Measurements from ENCODE around the gene EFHC1. TPM values are rescaled to one million over a fixed set of nuclear protein-coding genes. Genes with fewer than 3 reads are reported as not detected.

EFHC1 gene
- total RNA-seq, 1 donor: 30.3 TPM

DNA sequence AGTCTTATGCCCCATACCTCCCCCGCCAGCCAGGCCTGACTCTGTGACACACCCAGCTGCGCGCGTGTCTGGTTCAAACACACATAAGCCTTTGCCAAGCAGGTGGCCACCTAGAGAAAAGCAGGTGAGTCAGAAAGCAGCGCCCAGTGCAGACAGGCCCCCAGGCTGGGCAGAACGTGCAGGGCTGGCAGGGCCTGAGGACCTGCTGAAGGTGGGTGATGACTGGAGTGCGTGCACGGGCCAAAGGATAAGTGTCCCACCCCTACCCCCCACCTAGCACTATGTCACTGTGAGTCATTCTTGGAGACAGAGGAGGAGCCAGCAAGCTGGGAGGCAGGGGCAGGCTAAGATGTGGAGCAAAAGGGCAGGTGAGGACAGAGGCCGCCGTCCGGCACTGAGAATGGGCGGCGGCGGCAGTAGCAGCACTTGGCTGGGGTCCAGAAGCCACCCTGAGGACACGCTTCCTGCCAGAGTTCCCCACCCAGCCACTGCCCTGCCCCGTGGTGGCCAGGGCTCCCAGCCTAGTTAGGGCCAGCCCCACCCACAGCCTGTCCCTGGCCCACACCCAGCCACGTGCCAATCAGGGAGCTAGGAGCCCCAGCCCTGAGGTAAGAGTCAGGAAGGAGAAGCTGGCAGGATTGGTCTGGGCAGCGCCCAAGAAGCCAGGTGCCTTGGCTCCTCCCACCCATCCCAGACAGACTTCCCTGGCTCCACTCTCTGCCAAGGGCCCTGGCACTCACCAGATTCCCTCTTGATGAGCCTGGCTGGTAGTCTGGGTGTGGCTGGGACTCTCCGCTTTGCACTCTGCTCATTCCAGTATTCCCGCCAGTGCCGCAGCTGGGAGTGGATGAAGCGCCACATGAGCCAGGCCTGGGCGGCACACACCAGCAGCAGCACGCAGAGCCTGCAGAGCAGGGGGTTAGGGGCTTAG lies 84.0 kb downstream of the EFHC1 start:
- DNase-seq (ENCODE audit: low read depth): peak; percentile 75
- no peak overlapping the region for H3K4me3 ChIP-seq (ENCODE audit: low read depth, low read length)
- TF ChIP-seq, protein P1, sequence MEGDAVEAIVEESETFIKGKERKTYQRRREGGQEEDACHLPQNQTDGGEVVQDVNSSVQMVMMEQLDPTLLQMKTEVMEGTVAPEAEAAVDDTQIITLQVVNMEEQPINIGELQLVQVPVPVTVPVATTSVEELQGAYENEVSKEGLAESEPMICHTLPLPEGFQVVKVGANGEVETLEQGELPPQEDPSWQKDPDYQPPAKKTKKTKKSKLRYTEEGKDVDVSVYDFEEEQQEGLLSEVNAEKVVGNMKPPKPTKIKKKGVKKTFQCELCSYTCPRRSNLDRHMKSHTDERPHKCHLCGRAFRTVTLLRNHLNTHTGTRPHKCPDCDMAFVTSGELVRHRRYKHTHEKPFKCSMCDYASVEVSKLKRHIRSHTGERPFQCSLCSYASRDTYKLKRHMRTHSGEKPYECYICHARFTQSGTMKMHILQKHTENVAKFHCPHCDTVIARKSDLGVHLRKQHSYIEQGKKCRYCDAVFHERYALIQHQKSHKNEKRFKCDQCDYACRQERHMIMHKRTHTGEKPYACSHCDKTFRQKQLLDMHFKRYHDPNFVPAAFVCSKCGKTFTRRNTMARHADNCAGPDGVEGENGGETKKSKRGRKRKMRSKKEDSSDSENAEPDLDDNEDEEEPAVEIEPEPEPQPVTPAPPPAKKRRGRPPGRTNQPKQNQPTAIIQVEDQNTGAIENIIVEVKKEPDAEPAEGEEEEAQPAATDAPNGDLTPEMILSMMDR (IDR thresholded peaks at IDR 0.05; ENCODE audit: insufficient read depth, low read length): no peak

DNA sequence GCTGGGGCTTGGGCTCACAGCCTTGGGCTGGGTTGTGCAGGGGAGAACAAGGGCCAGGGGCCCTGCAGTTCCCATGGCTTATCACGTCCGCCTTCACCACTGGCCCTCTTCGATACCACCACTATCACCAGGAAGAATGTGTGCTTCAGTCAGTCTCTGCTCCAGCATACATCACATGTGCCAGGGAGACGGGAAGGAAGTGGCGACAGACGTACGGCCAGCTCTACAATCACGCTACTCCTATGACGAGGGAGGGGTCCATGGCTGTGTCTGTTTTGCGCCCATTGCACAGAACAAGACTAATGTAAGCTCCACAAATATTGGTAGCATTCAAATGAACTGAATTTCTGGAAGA lies 84.6 kb downstream of the EFHC1 start:
- no peak for DNase-seq (ENCODE audit: low read depth)
- no peak overlapping the region for H3K4me3 ChIP-seq (ENCODE audit: low read depth, low read length)
- TF ChIP-seq, protein P1 (IDR thresholded peaks at IDR 0.05; ENCODE audit: insufficient read depth, low read length): no peak

DNA sequence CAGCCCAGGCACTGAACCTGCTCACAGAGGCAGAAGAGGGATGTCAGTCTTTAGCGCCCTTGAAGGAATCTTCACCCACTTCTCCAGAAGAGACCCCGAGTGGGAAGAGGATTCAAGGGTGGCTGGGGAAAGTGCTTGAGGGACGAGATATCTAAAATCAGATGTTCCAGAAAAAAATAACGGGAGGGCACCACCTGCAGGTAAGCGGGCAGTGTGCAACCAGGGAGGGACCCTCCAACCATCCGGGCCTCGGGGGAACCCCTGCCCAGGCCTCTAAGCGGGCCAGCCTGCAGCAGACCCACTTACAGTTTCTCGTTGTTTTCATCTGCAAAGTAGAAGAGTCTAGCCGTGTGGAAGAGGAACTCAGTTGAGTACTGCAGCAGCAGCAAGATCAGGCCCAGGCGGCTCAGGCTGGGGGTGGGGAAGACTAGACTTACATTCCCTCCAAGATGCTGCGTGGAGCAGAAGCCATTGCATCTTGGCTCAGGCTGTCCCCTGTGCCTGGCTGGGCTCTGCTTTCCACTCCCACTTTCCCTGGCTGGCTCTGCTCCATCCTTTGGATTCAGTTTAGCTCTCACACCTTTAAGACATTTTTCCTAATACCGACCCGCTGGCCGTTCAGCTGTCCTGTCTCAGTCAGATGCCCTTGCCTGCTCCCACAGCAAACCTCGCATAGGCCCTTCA lies 85.7 kb downstream of the EFHC1 start:
- TF ChIP-seq, protein P1 (IDR thresholded peaks at IDR 0.05; ENCODE audit: insufficient read depth, low read length): peak; percentile 1
- no peak overlapping the region for H3K4me3 ChIP-seq (ENCODE audit: low read depth, low read length)
- no peak for DNase-seq (ENCODE audit: low read depth)

DNA sequence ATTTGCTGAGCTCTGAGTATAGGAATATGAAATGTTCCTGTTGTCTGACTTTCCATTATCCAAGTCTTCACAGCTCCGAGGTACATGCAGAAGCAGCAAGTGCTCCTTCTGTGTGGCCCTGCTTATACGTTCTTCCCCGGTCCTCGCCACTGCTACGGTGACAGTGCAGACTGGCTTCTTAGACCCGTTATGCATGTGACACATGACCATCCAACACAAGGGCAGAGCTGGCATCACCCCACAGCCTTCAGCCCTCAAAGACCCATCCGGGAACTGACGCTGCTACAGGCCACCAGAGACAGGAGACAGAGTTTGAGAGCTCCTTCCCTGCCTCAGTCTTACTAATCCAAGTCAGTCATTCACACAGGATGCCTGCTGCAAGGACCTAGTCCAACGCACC lies 86.3 kb downstream of the EFHC1 start:
- TF ChIP-seq, protein P1 (IDR thresholded peaks at IDR 0.05; ENCODE audit: insufficient read depth, low read length): no peak

DNA sequence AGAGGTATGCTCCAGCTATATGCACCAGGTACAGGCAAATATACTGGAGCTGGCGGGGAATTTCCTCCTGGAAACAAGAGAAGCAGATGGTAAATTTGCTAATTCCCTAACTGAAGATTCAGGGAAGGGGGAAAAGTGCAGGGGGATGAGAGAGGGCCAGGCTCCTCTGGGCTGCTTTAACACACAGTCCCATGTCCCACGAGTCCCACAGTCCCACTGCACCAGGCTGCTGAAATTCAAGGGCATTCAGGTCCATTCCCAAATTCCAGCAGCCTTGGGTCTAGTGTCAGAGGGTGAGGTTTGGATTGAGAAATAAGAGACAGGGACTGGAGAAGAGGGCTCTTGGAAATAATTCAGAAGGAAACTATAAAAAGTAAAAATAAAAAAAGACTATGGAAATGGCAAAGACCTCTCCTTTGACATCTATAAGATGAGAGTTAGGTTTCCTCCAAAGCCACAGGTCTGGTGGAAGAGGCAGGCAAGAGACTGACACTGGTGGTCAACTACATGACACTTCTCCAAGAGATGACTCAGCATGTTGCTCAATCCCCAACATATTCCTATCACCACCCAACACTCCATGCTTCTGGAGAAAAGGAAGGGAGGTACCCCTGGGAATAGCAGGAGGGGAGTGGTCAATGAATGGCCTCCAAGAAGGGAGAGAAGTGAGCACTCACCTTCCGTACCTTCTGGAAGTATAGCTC lies 87.6 kb downstream of the EFHC1 start:
- peak; percentile 93 for DNase-seq (ENCODE audit: low read depth)
- no peak overlapping the region for H3K4me3 ChIP-seq (ENCODE audit: low read depth, low read length)
- TF ChIP-seq, protein P1 (IDR thresholded peaks at IDR 0.05; ENCODE audit: insufficient read depth, low read length): no peak

More for the DNA sequence above, 86.3 kb downstream of the EFHC1 start:
- H3K4me3 ChIP-seq (ENCODE audit: low read depth, low read length): no peak overlapping the region
- DNase-seq (ENCODE audit: low read depth): no peak

DNA sequence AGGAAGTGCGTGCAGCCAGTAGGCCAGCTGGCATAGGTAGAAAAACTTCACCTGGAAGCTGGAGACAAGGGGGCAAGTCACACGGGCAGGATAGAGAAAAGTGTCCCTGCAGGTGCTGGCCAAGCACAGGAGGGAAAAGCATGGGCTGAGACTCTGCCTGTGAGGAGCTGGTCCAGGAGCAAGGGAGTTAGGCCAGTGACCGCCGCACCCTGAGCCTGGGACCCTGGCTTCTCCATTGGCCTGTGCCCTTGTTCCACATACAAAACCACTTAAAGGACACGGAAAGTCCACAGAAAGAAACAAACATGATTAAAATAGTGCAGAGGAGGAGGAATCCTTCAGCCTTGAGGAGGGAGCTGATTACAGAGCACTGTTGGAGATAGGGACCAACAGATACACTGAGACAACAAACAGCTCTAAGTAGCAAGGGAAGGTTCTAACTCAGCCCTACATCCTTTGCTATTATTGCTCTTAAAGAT lies 88.2 kb downstream of the EFHC1 start:
- TF ChIP-seq, protein P1 (IDR thresholded peaks at IDR 0.05; ENCODE audit: insufficient read depth, low read length): no peak
- H3K4me3 ChIP-seq (ENCODE audit: low read depth, low read length): no peak overlapping the region
- no peak for DNase-seq (ENCODE audit: low read depth)

Data from fibroblast of the aortic adventitia (primary cell).